GM23338 (cell line): Measurements from ENCODE around the gene SPATA4. TPM values are rescaled to one million over a fixed set of nuclear protein-coding genes. Genes with fewer than 3 reads are reported as not detected.
"Not testable (repeated sequence)": the region's sequence is repeated elsewhere in the genome, so short reads cannot be mapped to it uniquely, and the experiment has no call there.

Experiments used
- ATAC-seq: fragments of 200-7000 bp; cut with Tn5 transposase; 3 replicates; pipeline ENCODE4 v1.9.1; 2020
- DNase-seq: peaks from one replicate; pipeline ENCODE4 v3.0.0-alpha.2; 2015; ENCODE audit warnings: low spot score
- H2AFZ ChIP-seq: fragments of 200-600 bp; sonication (generic); 2 replicates; pipeline ENCODE4 v1.8.0; 2016; ENCODE audit warnings: antibody characterized with exemption, mild to moderate bottlenecking, moderate library complexity
- H3F3A ChIP-seq: fragments of 200-600 bp; sonication (generic); replicated peaks from 2 replicates; pipeline ENCODE4 v1.8.0; 2017; ENCODE audit warnings: antibody characterized with exemption, mixed run types, low read depth
- H3K27ac ChIP-seq: fragments of 200-600 bp; sonication (generic); 2 replicates; pipeline ENCODE4 v1.6.1; 2016; ENCODE audit warnings: low read depth
- H3K27me3 ChIP-seq: fragments of 200-600 bp; sonication (generic); 2 replicates; pipeline ENCODE4 v1.8.0; 2016; ENCODE audit warnings: mild to moderate bottlenecking, mixed run types, moderate library complexity; ENCODE audit not compliant: insufficient read depth
- H3K36me3 ChIP-seq: fragments of 200-600 bp; sonication (generic); 2 replicates; pipeline ENCODE4 v1.8.0; 2016; ENCODE audit warnings: mild to moderate bottlenecking; ENCODE audit not compliant: insufficient read depth
- H3K4me1 ChIP-seq: fragments of 200-600 bp; sonication (generic); 2 replicates; pipeline ENCODE4 v1.8.0; 2016; ENCODE audit warnings: mild to moderate bottlenecking, moderate library complexity; ENCODE audit not compliant: insufficient read depth
- H3K4me2 ChIP-seq: fragments of 200-600 bp; sonication (generic); 2 replicates; pipeline ENCODE4 v1.7.1; 2017; ENCODE audit warnings: mixed run types
- H3K4me3 ChIP-seq: fragments of 200-600 bp; sonication (generic); 2 replicates; pipeline ENCODE4 v1.6.1; 2016; ENCODE audit warnings: mixed run types
- H3K79me2 ChIP-seq: fragments of 200-600 bp; sonication (generic); replicated peaks from 2 replicates; pipeline ENCODE4 v1.8.0; 2017; ENCODE audit warnings: mild to moderate bottlenecking; ENCODE audit not compliant: insufficient read depth
- H3K9me2 ChIP-seq: fragments of 200-600 bp; sonication (generic); 2 replicates; pipeline ENCODE4 v1.8.0; 2017; ENCODE audit not compliant: insufficient read depth
- H4K20me1 ChIP-seq: fragments of 200-600 bp; sonication (generic); replicated peaks from 2 replicates; pipeline ENCODE4 v1.8.0; 2017; ENCODE audit warnings: mild to moderate bottlenecking; ENCODE audit not compliant: insufficient read depth
- H3K27ac Mint-ChIP-seq: 2 replicates; pipeline ENCODE4 v1.8.0; 2020; ENCODE audit warnings: inconsistent platforms, mild to moderate bottlenecking, moderate library complexity, mixed read lengths
- H3K27me3 Mint-ChIP-seq: 3 replicates; pipeline ENCODE4 v1.8.0; 2022; ENCODE audit warnings: low read depth, mild to moderate bottlenecking, moderate library complexity, mixed read lengths, inconsistent platforms; ENCODE audit not compliant: insufficient read depth, poor library complexity
- H3K36me3 Mint-ChIP-seq: 3 replicates; pipeline ENCODE4 v1.8.0; 2021; ENCODE audit warnings: low read depth, mild to moderate bottlenecking, inconsistent platforms, moderate library complexity, mixed read lengths
- H3K4me1 Mint-ChIP-seq: 3 replicates; pipeline ENCODE4 v1.8.0; 2020; ENCODE audit warnings: mild to moderate bottlenecking, inconsistent platforms, mixed read lengths
- H3K4me3 Mint-ChIP-seq: 3 replicates; pipeline ENCODE4 v1.8.0; 2021; ENCODE audit warnings: moderate library complexity, mild to moderate bottlenecking, inconsistent platforms, mixed read lengths
- H3K9me3 Mint-ChIP-seq: 3 replicates; pipeline ENCODE4 v1.8.0; 2020; ENCODE audit warnings: moderate library complexity, mild to moderate bottlenecking, inconsistent platforms, mixed read lengths
- CREB1 ChIP-seq: fragments of 250-450 bp; sonication (Bioruptor Pico); IDR thresholded peaks from 2 replicates; pipeline ENCODE4 v1.5.0; 2020; ENCODE audit warnings: low read depth, mild to moderate bottlenecking, moderate library complexity
- EZH2phosphoT487 ChIP-seq: fragments of 200-600 bp; sonication (generic); IDR thresholded peaks from one replicate; pipeline ENCODE4 v1.8.1; 2018; ENCODE audit warnings: antibody characterized with exemption; ENCODE audit not compliant: unreplicated experiment
- JUNB ChIP-seq: IDR thresholded peaks from one replicate; pipeline ENCODE4 v1.6.1; 2016; ENCODE audit warnings: antibody characterized with exemption; ENCODE audit not compliant: unreplicated experiment
- POLR2AphosphoS5 ChIP-seq: IDR thresholded peaks from 2 replicates; pipeline ENCODE4 v1.6.1; 2016; ENCODE audit warnings: antibody characterized with exemption, low read depth
- STAT1 ChIP-seq: IDR thresholded peaks from one replicate; pipeline ENCODE4 v1.6.1; 2016; ENCODE audit warnings: antibody characterized with exemption; ENCODE audit not compliant: unreplicated experiment
- ZNF331 ChIP-seq: fragments of 250-450 bp; sonication (Bioruptor Pico); IDR thresholded peaks from 2 replicates; pipeline ENCODE4 v1.5.0; 2020; ENCODE audit warnings: low read depth, mild to moderate bottlenecking, moderate library complexity
- polyA plus RNA-seq: library from polyadenylated mRNA; unstranded; fragments of >200 nt; fragmentation: Nextera tagmentation; extraction: Ambion mirVana; gene quantifications from 2 replicates; pipeline ENCODE4 v1.2.1, GENCODE V29; 2016
- total RNA-seq: library from RNA; depleted of rRNA; stranded (reverse); fragments of >200 nt; shearing (Covaris generic); gene quantifications from 2 replicates; pipeline ENCODE4 v1.2.3, GENCODE V29; 2014
- TF ChIP-seq, protein P1 (sequence below), 2 experiments: fragments of 200-600 bp in 1 of 2; sonication (generic) in 1 of 2; conservative IDR thresholded peaks; 2 replicates each; pipeline versions ENCODE4 v1.5.1 to v1.6.1; 2016 to 2017; ENCODE audit warnings: antibody characterized with exemption in 2 of 2, low read depth in 2 of 2, mild to moderate bottlenecking in 2 of 2, moderate library complexity in 1 of 2
- TF ChIP-seq, protein P2 (sequence below): fragments of 250-450 bp; sonication (Bioruptor Pico); IDR thresholded peaks from 2 replicates; pipeline ENCODE4 v1.5.0; 2020; ENCODE audit warnings: mild to moderate bottlenecking, moderate library complexity

Gene SPATA4
- total and polyA plus RNA-seq, 2 experiments from 2014 or later = not detected

GRCh38 chr4:176212351-176212750 lies 17.0 kb upstream of the SPATA4 start:
- H3K36me3 Mint-ChIP-seq, H3K4me1 Mint-ChIP-seq, H3K79me2 ChIP-seq, H3K4me3 ChIP-seq, H3K4me3 Mint-ChIP-seq, ATAC-seq, H3K4me1 ChIP-seq, H3K9me3 Mint-ChIP-seq, H2AFZ ChIP-seq, H3K27me3 ChIP-seq, H3K27me3 Mint-ChIP-seq, H3K9me2 ChIP-seq, H3K27ac ChIP-seq, H3K27ac Mint-ChIP-seq, H4K20me1 ChIP-seq, H3K36me3 ChIP-seq, H3K4me2 ChIP-seq, H3F3A ChIP-seq, DNase-seq: not testable (repeated sequence)

- Histone ChIP-seq H3K9me2 (no peaks in the 10 kb centered on the region; the same call in 1 of the 2 replicates), H3K79me2 (no peaks in the 10 kb centered on the region), H3K36me3 (no peaks in the 10 kb centered on the region), H3F3A (no peaks in the 10 kb centered on the region), H3K4me3 (no peak overlapping the region), H2AFZ (no peak overlapping the region), H3K27ac (no peak overlapping the region), H3K4me1 (no peaks in the 10 kb centered on the region), H3K27me3 (no peaks in the 10 kb centered on the region), H4K20me1 (no peaks in the 10 kb centered on the region), H3K4me2 (no peak overlapping the region)
- Mint-ChIP-seq H3K27ac (no peak overlapping the region), H3K4me1 (peaks cover 4% of the 10 kb centered on the region; the same call in 2 of the 3 replicates), H3K9me3 (peaks cover 4% of the 10 kb centered on the region; the same call in 2 of the 3 replicates), H3K4me3 (no peak overlapping the region), H3K36me3 (no peaks in the 10 kb centered on the region), H3K27me3 (no peaks in the 10 kb centered on the region)
- ATAC-seq (no peak), DNase-seq (no peak)
- TF ChIP-seq EZH2phosphoT487 = no peak
- TF ChIP-seq, protein P1, sequence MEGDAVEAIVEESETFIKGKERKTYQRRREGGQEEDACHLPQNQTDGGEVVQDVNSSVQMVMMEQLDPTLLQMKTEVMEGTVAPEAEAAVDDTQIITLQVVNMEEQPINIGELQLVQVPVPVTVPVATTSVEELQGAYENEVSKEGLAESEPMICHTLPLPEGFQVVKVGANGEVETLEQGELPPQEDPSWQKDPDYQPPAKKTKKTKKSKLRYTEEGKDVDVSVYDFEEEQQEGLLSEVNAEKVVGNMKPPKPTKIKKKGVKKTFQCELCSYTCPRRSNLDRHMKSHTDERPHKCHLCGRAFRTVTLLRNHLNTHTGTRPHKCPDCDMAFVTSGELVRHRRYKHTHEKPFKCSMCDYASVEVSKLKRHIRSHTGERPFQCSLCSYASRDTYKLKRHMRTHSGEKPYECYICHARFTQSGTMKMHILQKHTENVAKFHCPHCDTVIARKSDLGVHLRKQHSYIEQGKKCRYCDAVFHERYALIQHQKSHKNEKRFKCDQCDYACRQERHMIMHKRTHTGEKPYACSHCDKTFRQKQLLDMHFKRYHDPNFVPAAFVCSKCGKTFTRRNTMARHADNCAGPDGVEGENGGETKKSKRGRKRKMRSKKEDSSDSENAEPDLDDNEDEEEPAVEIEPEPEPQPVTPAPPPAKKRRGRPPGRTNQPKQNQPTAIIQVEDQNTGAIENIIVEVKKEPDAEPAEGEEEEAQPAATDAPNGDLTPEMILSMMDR (conservative IDR thresholded peaks at IDR 0.05; ENCODE audit: low read depth in 2 of 2) = no peak
- no peak for TF ChIP-seq POLR2AphosphoS5
- TF ChIP-seq, protein P2, sequence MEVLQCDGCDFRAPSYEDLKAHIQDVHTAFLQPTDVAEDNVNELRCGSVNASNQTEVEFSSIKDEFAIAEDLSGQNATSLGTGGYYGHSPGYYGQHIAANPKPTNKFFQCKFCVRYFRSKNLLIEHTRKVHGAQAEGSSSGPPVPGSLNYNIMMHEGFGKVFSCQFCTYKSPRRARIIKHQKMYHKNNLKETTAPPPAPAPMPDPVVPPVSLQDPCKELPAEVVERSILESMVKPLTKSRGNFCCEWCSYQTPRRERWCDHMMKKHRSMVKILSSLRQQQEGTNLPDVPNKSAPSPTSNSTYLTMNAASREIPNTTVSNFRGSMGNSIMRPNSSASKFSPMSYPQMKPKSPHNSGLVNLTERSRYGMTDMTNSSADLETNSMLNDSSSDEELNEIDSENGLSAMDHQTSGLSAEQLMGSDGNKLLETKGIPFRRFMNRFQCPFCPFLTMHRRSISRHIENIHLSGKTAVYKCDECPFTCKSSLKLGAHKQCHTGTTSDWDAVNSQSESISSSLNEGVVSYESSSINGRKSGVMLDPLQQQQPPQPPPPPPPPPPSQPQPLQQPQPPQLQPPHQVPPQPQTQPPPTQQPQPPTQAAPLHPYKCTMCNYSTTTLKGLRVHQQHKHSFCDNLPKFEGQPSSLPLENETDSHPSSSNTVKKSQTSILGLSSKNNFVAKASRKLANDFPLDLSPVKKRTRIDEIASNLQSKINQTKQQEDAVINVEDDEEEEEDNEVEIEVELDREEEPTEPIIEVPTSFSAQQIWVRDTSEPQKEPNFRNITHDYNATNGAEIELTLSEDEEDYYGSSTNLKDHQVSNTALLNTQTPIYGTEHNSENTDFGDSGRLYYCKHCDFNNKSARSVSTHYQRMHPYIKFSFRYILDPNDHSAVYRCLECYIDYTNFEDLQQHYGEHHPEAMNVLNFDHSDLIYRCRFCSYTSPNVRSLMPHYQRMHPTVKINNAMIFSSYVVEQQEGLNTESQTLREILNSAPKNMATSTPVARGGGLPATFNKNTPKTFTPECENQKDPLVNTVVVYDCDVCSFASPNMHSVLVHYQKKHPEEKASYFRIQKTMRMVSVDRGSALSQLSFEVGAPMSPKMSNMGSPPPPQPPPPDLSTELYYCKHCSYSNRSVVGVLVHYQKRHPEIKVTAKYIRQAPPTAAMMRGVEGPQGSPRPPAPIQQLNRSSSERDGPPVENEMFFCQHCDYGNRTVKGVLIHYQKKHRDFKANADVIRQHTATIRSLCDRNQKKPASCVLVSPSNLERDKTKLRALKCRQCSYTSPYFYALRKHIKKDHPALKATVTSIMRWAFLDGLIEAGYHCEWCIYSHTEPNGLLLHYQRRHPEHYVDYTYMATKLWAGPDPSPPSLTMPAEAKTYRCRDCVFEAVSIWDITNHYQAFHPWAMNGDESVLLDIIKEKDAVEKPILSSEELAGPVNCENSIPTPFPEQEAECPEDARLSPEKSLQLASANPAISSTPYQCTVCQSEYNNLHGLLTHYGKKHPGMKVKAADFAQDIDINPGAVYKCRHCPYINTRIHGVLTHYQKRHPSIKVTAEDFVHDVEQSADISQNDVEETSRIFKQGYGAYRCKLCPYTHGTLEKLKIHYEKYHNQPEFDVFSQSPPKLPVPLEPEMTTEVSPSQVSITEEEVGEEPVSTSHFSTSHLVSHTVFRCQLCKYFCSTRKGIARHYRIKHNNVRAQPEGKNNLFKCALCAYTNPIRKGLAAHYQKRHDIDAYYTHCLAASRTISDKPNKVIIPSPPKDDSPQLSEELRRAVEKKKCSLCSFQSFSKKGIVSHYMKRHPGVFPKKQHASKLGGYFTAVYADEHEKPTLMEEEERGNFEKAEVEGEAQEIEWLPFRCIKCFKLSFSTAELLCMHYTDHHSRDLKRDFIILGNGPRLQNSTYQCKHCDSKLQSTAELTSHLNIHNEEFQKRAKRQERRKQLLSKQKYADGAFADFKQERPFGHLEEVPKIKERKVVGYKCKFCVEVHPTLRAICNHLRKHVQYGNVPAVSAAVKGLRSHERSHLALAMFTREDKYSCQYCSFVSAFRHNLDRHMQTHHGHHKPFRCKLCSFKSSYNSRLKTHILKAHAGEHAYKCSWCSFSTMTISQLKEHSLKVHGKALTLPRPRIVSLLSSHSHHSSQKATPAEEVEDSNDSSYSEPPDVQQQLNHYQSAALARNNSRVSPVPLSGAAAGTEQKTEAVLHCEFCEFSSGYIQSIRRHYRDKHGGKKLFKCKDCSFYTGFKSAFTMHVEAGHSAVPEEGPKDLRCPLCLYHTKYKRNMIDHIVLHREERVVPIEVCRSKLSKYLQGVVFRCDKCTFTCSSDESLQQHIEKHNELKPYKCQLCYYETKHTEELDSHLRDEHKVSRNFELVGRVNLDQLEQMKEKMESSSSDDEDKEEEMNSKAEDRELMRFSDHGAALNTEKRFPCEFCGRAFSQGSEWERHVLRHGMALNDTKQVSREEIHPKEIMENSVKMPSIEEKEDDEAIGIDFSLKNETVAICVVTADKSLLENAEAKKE (CRISPR knock-in tag) = no peak
- TF ChIP-seq STAT1 = no peak
- TF ChIP-seq ZNF331 (CRISPR knock-in tag) = no peak
- no peak for TF ChIP-seq JUNB
- no peak for TF ChIP-seq CREB1 (CRISPR knock-in tag)
These were observed 15.4 kb upstream of the SPATA4 start for GRCh38 chr4:176210579-176211296.
